ENCODE results near the gene CBX8. TPM values are rescaled to one million over a fixed set of nuclear protein-coding genes. Genes with fewer than 3 reads are reported as not detected.

The CBX8 gene
- total and polyA plus RNA-seq, 2 of the 13 experiments (the other 11 are each of a cell fraction or from before 2014, with no cell fraction given), result 0.34 to 12.6 TPM

DNA sequence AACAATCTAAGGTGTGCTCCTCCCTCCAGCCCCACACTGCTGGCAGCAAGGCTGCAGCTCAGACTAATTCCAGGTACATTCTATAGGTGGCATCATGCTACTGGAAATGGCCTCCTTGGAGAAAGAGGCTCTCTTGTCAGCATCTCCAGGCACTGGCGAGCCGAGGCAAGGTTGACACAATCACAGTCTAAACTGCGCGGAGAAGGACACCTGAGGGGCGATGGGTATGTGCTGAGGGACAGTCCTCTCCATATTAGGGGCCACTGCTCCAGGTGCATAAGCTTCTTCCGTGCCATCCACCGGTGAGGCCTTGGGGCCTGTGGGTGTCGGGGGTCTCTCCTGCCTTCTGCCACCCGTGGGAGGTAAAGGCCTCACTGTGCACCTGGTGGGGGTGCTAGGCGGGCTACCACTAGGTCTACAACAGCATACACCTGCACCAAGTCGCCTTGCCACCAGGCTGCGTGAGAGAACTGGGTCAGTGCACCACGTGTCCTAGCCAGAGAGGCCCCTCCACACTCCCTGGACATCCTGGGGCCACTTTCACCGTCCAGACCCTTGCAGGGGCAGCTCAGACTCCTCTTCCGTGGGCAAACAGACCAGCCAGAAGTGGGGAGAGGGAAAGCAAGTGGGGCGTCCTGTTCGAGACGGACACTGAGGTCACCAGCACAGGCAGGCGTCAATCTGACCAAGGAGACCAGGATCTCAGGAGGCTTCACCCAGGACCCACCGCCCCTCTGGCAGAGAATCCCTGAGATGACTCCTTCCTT is 12.1 kb upstream of the CBX8 start (continued):
- TF ChIP-seq, protein P1, sequence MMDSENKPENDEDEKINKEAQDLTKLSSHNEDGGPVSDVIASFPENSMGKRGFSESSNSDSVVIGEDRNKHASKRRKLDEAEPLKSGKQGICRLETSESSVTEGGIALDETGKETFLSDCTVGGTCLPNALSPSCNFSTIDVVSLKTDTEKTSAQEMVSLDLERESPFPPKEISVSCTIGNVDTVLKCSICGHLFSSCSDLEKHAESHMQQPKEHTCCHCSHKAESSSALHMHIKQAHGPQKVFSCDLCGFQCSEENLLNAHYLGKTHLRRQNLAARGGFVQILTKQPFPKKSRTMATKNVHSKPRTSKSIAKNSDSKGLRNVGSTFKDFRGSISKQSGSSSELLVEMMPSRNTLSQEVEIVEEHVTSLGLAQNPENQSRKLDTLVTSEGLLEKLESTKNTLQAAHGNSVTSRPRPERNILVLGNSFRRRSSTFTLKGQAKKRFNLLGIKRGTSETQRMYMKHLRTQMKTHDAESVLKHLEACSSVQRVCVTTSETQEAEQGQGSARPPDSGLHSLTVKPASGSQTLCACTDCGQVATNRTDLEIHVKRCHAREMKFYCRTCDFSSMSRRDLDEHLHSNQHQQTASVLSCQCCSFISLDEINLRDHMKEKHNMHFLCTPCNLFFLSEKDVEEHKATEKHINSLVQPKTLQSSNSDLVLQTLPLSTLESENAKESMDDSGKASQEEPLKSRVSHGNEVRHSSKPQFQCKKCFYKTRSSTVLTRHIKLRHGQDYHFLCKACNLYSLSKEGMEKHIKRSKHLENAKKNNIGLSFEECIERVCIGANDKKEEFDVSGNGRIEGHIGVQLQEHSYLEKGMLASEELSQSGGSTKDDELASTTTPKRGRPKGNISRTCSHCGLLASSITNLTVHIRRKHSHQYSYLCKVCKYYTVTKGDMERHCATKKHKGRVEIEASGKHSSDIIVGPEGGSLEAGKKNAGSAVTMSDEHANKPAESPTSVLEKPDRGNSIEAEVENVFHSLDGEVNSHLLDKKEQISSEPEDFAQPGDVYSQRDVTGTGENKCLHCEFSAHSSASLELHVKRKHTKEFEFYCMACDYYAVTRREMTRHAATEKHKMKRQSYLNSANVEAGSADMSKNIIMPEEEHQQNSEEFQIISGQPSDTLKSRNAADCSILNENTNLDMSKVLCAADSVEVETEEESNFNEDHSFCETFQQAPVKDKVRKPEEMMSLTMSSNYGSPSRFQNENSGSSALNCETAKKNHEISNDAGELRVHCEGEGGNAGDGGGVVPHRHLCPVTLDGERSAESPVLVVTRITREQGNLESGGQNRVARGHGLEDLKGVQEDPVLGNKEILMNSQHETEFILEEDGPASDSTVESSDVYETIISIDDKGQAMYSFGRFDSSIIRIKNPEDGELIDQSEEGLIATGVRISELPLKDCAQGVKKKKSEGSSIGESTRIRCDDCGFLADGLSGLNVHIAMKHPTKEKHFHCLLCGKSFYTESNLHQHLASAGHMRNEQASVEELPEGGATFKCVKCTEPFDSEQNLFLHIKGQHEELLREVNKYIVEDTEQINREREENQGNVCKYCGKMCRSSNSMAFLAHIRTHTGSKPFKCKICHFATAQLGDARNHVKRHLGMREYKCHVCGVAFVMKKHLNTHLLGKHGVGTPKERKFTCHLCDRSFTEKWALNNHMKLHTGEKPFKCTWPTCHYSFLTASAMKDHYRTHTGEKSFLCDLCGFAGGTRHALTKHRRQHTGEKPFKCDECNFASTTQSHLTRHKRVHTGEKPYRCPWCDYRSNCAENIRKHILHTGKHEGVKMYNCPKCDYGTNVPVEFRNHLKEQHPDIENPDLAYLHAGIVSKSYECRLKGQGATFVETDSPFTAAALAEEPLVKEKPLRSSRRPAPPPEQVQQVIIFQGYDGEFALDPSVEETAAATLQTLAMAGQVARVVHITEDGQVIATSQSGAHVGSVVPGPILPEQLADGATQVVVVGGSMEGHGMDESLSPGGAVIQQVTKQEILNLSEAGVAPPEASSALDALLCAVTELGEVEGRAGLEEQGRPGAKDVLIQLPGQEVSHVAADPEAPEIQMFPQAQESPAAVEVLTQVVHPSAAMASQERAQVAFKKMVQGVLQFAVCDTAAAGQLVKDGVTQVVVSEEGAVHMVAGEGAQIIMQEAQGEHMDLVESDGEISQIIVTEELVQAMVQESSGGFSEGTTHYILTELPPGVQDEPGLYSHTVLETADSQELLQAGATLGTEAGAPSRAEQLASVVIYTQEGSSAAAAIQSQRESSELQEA (CRISPR knock-in tag; IDR thresholded peaks at IDR 0.05; ENCODE audit: not compliant biosample characterization), result peak; percentile 48
- TF ChIP-seq IRX3 (CRISPR knock-in tag; IDR thresholded peaks at IDR 0.05; ENCODE audit: borderline replicate concordance, low read depth) (no peak), LCORL (IDR thresholded peaks at IDR 0.05) (no peak), LCORL (CRISPR knock-in tag; IDR thresholded peaks at IDR 0.05) (peak; percentile 84), NRL (CRISPR knock-in tag; IDR thresholded peaks at IDR 0.05; ENCODE audit: borderline replicate concordance) (no peak), SSRP1 (CRISPR knock-in tag; IDR thresholded peaks at IDR 0.05) (no peak), HHEX (CRISPR knock-in tag; IDR thresholded peaks at IDR 0.05) (no peak), ARNT2 (CRISPR knock-in tag; IDR thresholded peaks at IDR 0.05; ENCODE audit: low read depth) (no peak), ZNF615 (CRISPR knock-in tag; IDR thresholded peaks at IDR 0.05; ENCODE audit: borderline replicate concordance) (0 out of 2 replicates have a peak, but pooled peaks have one; percentile 73), CHD2 (IDR thresholded peaks at IDR 0.05; ENCODE audit: low read depth, low read length) (no peak), CBX5 (CRISPR knock-in tag; IDR thresholded peaks at IDR 0.05; ENCODE audit: borderline replicate concordance) (no peak; the same call in 1 of the 2 replicates), MAF1 (CRISPR knock-in tag; IDR thresholded peaks at IDR 0.05; ENCODE audit: borderline replicate concordance) (no peak), MYNN (CRISPR knock-in tag; IDR thresholded peaks at IDR 0.05; ENCODE audit: low read depth) (no peak), ZNF780A (CRISPR knock-in tag; IDR thresholded peaks at IDR 0.05) (no peak)
- TF ChIP-seq, protein P2, sequence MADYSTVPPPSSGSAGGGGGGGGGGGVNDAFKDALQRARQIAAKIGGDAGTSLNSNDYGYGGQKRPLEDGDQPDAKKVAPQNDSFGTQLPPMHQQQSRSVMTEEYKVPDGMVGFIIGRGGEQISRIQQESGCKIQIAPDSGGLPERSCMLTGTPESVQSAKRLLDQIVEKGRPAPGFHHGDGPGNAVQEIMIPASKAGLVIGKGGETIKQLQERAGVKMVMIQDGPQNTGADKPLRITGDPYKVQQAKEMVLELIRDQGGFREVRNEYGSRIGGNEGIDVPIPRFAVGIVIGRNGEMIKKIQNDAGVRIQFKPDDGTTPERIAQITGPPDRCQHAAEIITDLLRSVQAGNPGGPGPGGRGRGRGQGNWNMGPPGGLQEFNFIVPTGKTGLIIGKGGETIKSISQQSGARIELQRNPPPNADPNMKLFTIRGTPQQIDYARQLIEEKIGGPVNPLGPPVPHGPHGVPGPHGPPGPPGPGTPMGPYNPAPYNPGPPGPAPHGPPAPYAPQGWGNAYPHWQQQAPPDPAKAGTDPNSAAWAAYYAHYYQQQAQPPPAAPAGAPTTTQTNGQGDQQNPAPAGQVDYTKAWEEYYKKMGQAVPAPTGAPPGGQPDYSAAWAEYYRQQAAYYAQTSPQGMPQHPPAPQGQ (CRISPR knock-in tag; IDR thresholded peaks at IDR 0.05; ENCODE audit: borderline replicate concordance), result 0 out of 2 replicates have a peak, but pooled peaks have one; percentile 38
- TF ChIP-seq, protein P3, sequence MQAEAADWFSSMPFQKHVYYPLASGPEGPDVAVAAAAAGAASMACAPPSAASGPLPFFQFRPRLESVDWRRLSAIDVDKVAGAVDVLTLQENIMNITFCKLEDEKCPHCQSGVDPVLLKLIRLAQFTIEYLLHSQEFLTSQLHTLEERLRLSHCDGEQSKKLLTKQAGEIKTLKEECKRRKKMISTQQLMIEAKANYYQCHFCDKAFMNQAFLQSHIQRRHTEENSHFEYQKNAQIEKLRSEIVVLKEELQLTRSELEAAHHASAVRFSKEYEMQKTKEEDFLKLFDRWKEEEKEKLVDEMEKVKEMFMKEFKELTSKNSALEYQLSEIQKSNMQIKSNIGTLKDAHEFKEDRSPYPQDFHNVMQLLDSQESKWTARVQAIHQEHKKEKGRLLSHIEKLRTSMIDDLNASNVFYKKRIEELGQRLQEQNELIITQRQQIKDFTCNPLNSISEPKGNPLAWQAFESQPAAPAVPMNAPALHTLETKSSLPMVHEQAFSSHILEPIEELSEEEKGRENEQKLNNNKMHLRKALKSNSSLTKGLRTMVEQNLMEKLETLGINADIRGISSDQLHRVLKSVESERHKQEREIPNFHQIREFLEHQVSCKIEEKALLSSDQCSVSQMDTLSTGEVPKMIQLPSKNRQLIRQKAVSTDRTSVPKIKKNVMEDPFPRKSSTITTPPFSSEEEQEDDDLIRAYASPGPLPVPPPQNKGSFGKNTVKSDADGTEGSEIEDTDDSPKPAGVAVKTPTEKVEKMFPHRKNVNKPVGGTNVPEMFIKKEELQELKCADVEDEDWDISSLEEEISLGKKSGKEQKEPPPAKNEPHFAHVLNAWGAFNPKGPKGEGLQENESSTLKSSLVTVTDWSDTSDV (CRISPR knock-in tag; IDR thresholded peaks at IDR 0.05), result no peak

All from HepG2 (cell line).